Right lobe of liver (tissue), 4 donors: ENCODE measurements around the gene CD19.

Experiments used
- POLR2A ChIP-seq: fragments of 450-650 bp; IDR thresholded peaks from one replicate; pipeline ENCODE4 v1.6.1; 2017; ENCODE audit warnings: antibody characterized with exemption, mild to moderate bottlenecking
- TF ChIP-seq, protein P1 (sequence below), 4 donors: fragments of 200-600 bp in 3 of 4; fragments of 450-650 bp in 1 of 4; IDR thresholded peaks; one replicate each; pipeline versions ENCODE4 v1.5.1 to v1.8.0; 2016 to 2022; ENCODE audit warnings: antibody characterized with exemption in 4 of 4, mild to moderate bottlenecking in 2 of 4
- donor health status: DM: no; HTN: no; CAD: no.
- donor health status: DM: no; HTN: no; CAD: no.
- donor health status: DM: no; HTN: yes; CAD: no.

DNA sequence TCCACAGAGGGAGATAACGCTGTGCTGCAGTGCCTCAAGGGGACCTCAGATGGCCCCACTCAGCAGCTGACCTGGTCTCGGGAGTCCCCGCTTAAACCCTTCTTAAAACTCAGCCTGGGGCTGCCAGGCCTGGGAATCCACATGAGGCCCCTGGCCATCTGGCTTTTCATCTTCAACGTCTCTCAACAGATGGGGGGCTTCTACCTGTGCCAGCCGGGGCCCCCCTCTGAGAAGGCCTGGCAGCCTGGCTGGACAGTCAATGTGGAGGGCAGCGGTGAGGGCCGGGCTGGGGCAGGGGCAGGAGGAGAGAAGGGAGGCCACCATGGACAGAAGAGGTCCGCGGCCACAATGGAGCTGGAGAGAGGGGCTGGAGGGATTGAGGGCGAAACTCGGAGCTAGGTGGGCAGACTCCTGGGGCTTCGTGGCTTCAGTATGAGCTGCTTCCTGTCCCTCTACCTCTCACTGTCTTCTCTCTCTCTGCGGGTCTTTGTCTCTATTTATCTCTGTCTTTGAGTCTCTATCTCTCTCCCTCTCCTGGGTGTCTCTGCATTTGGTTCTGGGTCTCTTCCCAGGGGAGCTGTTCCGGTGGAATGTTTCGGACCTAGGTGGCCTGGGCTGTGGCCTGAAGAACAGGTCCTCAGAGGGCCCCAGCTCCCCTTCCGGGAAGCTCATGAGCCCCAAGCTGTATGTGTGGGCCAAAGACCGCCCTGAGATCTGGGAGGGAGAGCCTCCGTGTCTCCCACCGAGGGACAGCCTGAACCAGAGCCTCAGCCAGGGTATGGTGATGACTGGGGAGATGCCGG lies 769 bp downstream of the CD19 start:
- TF ChIP-seq, protein P1, sequence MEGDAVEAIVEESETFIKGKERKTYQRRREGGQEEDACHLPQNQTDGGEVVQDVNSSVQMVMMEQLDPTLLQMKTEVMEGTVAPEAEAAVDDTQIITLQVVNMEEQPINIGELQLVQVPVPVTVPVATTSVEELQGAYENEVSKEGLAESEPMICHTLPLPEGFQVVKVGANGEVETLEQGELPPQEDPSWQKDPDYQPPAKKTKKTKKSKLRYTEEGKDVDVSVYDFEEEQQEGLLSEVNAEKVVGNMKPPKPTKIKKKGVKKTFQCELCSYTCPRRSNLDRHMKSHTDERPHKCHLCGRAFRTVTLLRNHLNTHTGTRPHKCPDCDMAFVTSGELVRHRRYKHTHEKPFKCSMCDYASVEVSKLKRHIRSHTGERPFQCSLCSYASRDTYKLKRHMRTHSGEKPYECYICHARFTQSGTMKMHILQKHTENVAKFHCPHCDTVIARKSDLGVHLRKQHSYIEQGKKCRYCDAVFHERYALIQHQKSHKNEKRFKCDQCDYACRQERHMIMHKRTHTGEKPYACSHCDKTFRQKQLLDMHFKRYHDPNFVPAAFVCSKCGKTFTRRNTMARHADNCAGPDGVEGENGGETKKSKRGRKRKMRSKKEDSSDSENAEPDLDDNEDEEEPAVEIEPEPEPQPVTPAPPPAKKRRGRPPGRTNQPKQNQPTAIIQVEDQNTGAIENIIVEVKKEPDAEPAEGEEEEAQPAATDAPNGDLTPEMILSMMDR (IDR thresholded peaks at IDR 0.05): no peak
- TF ChIP-seq POLR2A: no peak
